H1 (cell line): ENCODE data around the gene BAZ1B. TPM values are rescaled to one million over a fixed set of nuclear protein-coding genes. Genes with fewer than 3 reads are reported as not detected.

Experiments used
- CTCF ChIA-PET: fragments of 300-600 bp; sonication (Branson Sonifier 250); formaldehyde crosslinking; loops from one replicate; lab custom pipeline; 2021; ENCODE audit not compliant: partially characterized antibody; lab: Charles Lee
- POLR2A ChIA-PET: fragments of 300-600 bp; sonication (Branson Sonifier 250); formaldehyde crosslinking; loops from one replicate; lab custom pipeline; 2021; ENCODE audit warnings: inconsistent platforms; ENCODE audit not compliant: partially characterized antibody; lab: Charles Lee
- DNase-seq, 2 experiments: peaks; one replicate each; pipeline versions ENCODE4 v3.0.0 to v3.0.0-alpha.2; 2010 to 2022; ENCODE audit warnings: low spot score in 2 of 2, low read depth in 1 of 2, mixed read lengths in 1 of 2
- FAIRE-seq: peaks from 2 replicates; lab custom pipeline; 2011; peaks lifted over from hg19 to GRCh38; lab: Jason Lieb, UNC
- H2AFZ ChIP-seq: 2 replicates; pipeline ENCODE4 v1.8.1; 2012; ENCODE audit warnings: low read length, inconsistent platforms
- H2AK5ac ChIP-seq: 2 replicates; pipeline ENCODE4 v1.6.1; 2013; ENCODE audit warnings: low read depth, low read length
- H2BK120ac ChIP-seq: replicated peaks from 2 replicates; pipeline ENCODE3; 2013; ENCODE audit warnings: low read depth, low read length, inconsistent platforms
- H2BK12ac ChIP-seq: 2 replicates; pipeline ENCODE4 v1.6.1; 2013; ENCODE audit warnings: low read depth, low read length
- H2BK15ac ChIP-seq: 2 replicates; pipeline ENCODE4 v1.6.1; 2013; ENCODE audit warnings: low read length
- H2BK20ac ChIP-seq: 2 replicates; pipeline ENCODE4 v1.6.1; 2013; ENCODE audit warnings: low read length
- H2BK5ac ChIP-seq: 2 replicates; pipeline ENCODE4 v1.6.1; 2013; ENCODE audit warnings: low read depth, low read length
- H3K14ac ChIP-seq: 2 replicates; pipeline ENCODE4 v1.6.1; 2013; ENCODE audit warnings: inconsistent platforms; ENCODE audit not compliant: insufficient read length
- H3K18ac ChIP-seq: 2 replicates; pipeline ENCODE4 v1.6.1; 2013; ENCODE audit warnings: low read length; ENCODE audit errors: extremely low read depth
- H3K23ac ChIP-seq: 2 replicates; pipeline ENCODE4 v1.6.1; 2013; ENCODE audit warnings: inconsistent platforms; ENCODE audit not compliant: insufficient read length
- H3K23me2 ChIP-seq: 2 replicates; pipeline ENCODE4 v1.6.1; 2013; ENCODE audit warnings: low read depth, low read length
- H3K27ac ChIP-seq: 2 replicates; pipeline ENCODE4 v1.6.1; 2011; ENCODE audit warnings: low read depth, low read length, inconsistent platforms
- H3K27me3 ChIP-seq, 4 experiments: replicated peaks in 1 of 4; 1 replicate in 1 of 4; 2 replicates in 3 of 4; pipeline versions ENCODE4 v1.6.1 to v1.8.1; 2011 to 2013; ENCODE audit warnings: low read length in 3 of 4, mild to moderate bottlenecking in 3 of 4, inconsistent platforms in 2 of 4, mixed read lengths in 2 of 4, moderate library complexity in 1 of 4; ENCODE audit not compliant: control insufficient read depth in 3 of 4, insufficient read depth in 3 of 4; ENCODE audit errors: extremely low read depth in 1 of 4
- H3K36me3 ChIP-seq, 4 experiments: 2 replicates each; pipeline versions ENCODE4 v1.6.1 to v1.8.1; 2011 to 2013; ENCODE audit warnings: mild to moderate bottlenecking in 4 of 4, low read length in 3 of 4, moderate library complexity in 2 of 4, control low read depth in 1 of 4, inconsistent platforms in 1 of 4; ENCODE audit not compliant: insufficient read depth in 4 of 4, control insufficient read depth in 2 of 4
- H3K4ac ChIP-seq: replicated peaks from 2 replicates; pipeline ENCODE3; 2013; ENCODE audit warnings: low read length, low read depth, mixed read lengths, inconsistent platforms; ENCODE audit not compliant: insufficient read length
- H3K4me1 ChIP-seq, 4 experiments: replicated peaks in 1 of 4; 1 replicate in 1 of 4; 2 replicates in 3 of 4; pipeline versions ENCODE4 v1.6.1 to v1.8.1; 2011 to 2013; ENCODE audit warnings: low read length in 3 of 4, inconsistent platforms in 2 of 4, mixed read lengths in 1 of 4; ENCODE audit not compliant: insufficient read depth in 4 of 4, control insufficient read depth in 3 of 4
- H3K4me2 ChIP-seq, 2 experiments: 2 replicates each; pipeline versions ENCODE4 v1.6.1 to v1.8.1; 2011 to 2013; ENCODE audit warnings: low read depth in 2 of 2, low read length in 2 of 2, control low read depth in 1 of 2, inconsistent platforms in 1 of 2, mild to moderate bottlenecking in 1 of 2; ENCODE audit not compliant: insufficient read depth in 1 of 2
- H3K4me3 ChIP-seq, 4 experiments: fragments of 200-600, 300-600 bp in 1 of 4; sonication (generic), shearing (Covaris generic), sonication (Bioruptor Twin) in 1 of 4; 2 replicates each; pipeline versions ENCODE4 v1.5.1 to v1.8.1; 2011 to 2016; ENCODE audit warnings: low read length in 4 of 4, low read depth in 3 of 4, control low read depth in 2 of 4, inconsistent platforms in 2 of 4, mild to moderate bottlenecking in 2 of 4, mixed read lengths in 1 of 4, moderate library complexity in 1 of 4; ENCODE audit not compliant: insufficient read depth in 2 of 4; ENCODE audit errors: extremely low read depth in 1 of 4
- H3K56ac ChIP-seq: replicated peaks from 2 replicates; pipeline ENCODE3; 2013; ENCODE audit warnings: low read depth, mild to moderate bottlenecking, mixed read lengths, low read length, inconsistent platforms; ENCODE audit not compliant: insufficient read length
- H3K79me1 ChIP-seq: 2 replicates; pipeline ENCODE4 v1.6.1; 2013; ENCODE audit warnings: low read depth, low read length, control low read depth
- H3K79me2 ChIP-seq, 2 experiments: 2 replicates each; pipeline versions ENCODE4 v1.6.1 to v1.8.1; 2012 to 2013; ENCODE audit warnings: low read length in 2 of 2, mild to moderate bottlenecking in 2 of 2, inconsistent platforms in 1 of 2; ENCODE audit not compliant: insufficient read depth in 2 of 2, control insufficient read depth in 1 of 2
- H3K9ac ChIP-seq, 4 experiments: replicated peaks in 1 of 4; 1 replicate in 1 of 4; 2 replicates in 3 of 4; pipeline versions ENCODE4 v1.6.1 to v1.8.1; 2011 to 2013; ENCODE audit warnings: low read depth in 3 of 4, low read length in 3 of 4, control low read depth in 2 of 4, mild to moderate bottlenecking in 2 of 4, moderate library complexity in 2 of 4, inconsistent platforms in 1 of 4; ENCODE audit errors: extremely low read depth in 1 of 4
- H3K9me3 ChIP-seq, 2 experiments: 2 replicates each; pipeline versions ENCODE4 v1.6.1 to v1.8.1; 2012 to 2013; ENCODE audit warnings: mild to moderate bottlenecking in 2 of 2, moderate library complexity in 2 of 2, control low read depth in 1 of 2, inconsistent platforms in 1 of 2, low read depth in 1 of 2, low read length in 1 of 2, mixed read lengths in 1 of 2; ENCODE audit not compliant: insufficient read depth in 2 of 2
- H4K20me1 ChIP-seq, 2 experiments: replicated peaks in 1 of 2; 2 replicates each; pipeline versions ENCODE3 to v1.8.1; 2011 to 2013; ENCODE audit warnings: inconsistent platforms in 2 of 2, low read length in 2 of 2, mild to moderate bottlenecking in 1 of 2; ENCODE audit not compliant: insufficient read depth in 2 of 2, control insufficient read depth in 1 of 2
- H4K5ac ChIP-seq: 2 replicates; pipeline ENCODE4 v1.6.1; 2013; ENCODE audit warnings: low read length, low read depth, mixed read lengths, inconsistent platforms; ENCODE audit not compliant: insufficient read length
- H4K8ac ChIP-seq: 2 replicates; pipeline ENCODE4 v1.8.0; 2013; ENCODE audit warnings: mild to moderate bottlenecking, moderate library complexity, low read length, inconsistent platforms; ENCODE audit not compliant: insufficient read depth; ENCODE audit errors: extremely low read depth
- H4K91ac ChIP-seq: replicated peaks from 2 replicates; pipeline ENCODE3; 2013; ENCODE audit warnings: low read length, mixed read lengths, inconsistent platforms; ENCODE audit not compliant: insufficient read length
- GABPA ChIP-seq: IDR thresholded peaks from 2 replicates; pipeline ENCODE4 v1.6.1; 2011; ENCODE audit warnings: mild to moderate bottlenecking, low read length, moderate library complexity, borderline replicate concordance; ENCODE audit not compliant: insufficient read depth
- JUN ChIP-seq: IDR thresholded peaks from 2 replicates; pipeline ENCODE4 v1.6.1; 2011; ENCODE audit warnings: low read depth, mild to moderate bottlenecking, improper control_type of control experiment, low read length
- PHF8 ChIP-seq: fragments of 200-600 bp; sonication (generic); conservative IDR thresholded peaks from 2 replicates; pipeline ENCODE4 v1.7.1; 2012; ENCODE audit warnings: low read depth, mild to moderate bottlenecking, inconsistent platforms, low read length, moderate library complexity
- POLR2AphosphoS5 ChIP-seq: IDR thresholded peaks from 2 replicates; pipeline ENCODE4 v1.6.1; 2011; ENCODE audit warnings: low read depth, low read length
- RNF2 ChIP-seq: fragments of 200-900, 300-1000 bp; sonication (generic); IDR thresholded peaks from 2 replicates; pipeline ENCODE4 v1.7.1; 2016; ENCODE audit warnings: borderline replicate concordance, low read depth, mild to moderate bottlenecking, antibody characterized with exemption, low read length; ENCODE audit not compliant: poor library complexity, severe bottlenecking; ENCODE audit errors: missing control alignments
- SIX5 ChIP-seq: IDR thresholded peaks from 2 replicates; pipeline ENCODE4 v1.6.1; 2011; ENCODE audit warnings: mild to moderate bottlenecking, low read depth, low read length
- SP4 ChIP-seq: IDR thresholded peaks from 2 replicates; pipeline ENCODE4 v1.6.1; 2012; ENCODE audit warnings: low read length, inconsistent platforms
- TAF7 ChIP-seq: optimal IDR thresholded peaks from 2 replicates; pipeline ENCODE3; 2011; ENCODE audit warnings: low read depth, mild to moderate bottlenecking, inconsistent platforms, low read length, moderate library complexity, borderline replicate concordance
- YY1 ChIP-seq: IDR thresholded peaks from 2 replicates; pipeline ENCODE4 v1.6.1; 2011; ENCODE audit warnings: low read depth, mild to moderate bottlenecking, low read length
- ZNF274 ChIP-seq: IDR thresholded peaks from 2 replicates; pipeline ENCODE4 v1.7.0; 2012; ENCODE audit warnings: low read length, borderline replicate concordance; ENCODE audit errors: extremely low read depth
- WGBS, 2 experiments: shearing (Covaris generic) in 1 of 2; methylation state at CpG; one replicate each; pipeline versions ENCODE4 v1.1.6 to v1.1.7; 2013 to 2015; ENCODE audit warnings: low lambda C conversion rate in 2 of 2, mixed read lengths in 2 of 2, inconsistent platforms in 1 of 2, low coverage in 1 of 2, missing lambda C conversion rate in 1 of 2; ENCODE audit not compliant: insufficient replicate concordance in 2 of 2, insufficient coverage in 1 of 2, insufficient read length in 1 of 2; ENCODE audit errors: extremely low coverage in 1 of 2, missing lambda C conversion rate in 1 of 2; 5-methylcytosine and 5-hydroxymethylcytosine counted together
- polyA plus RNA-seq, 7 experiments: library from polyadenylated mRNA; depleted of rRNA in 3 of 7; stranded (reverse) in 5 of 7; unstranded in 2 of 7; fragments of >200 nt in 5 of 7; fragments of 200-250 nt in 2 of 7; gene quantifications; 1 replicate in 5 of 7; 2 replicates in 1 of 7; 4 replicates in 1 of 7; pipeline versions ENCODE4 v1.2.1 to v1.2.3, GENCODE V29; 2011 to 2013; ENCODE audit warnings: missing spikeins in 2 of 7, mixed read lengths in 2 of 7
- total RNA-seq: library from RNA; stranded (reverse); fragmentation: NEBNext Ultra II Directional; extraction: Animal tissue kit (Norgen Biotek cat#: 25700); gene quantifications from 2 replicates; pipeline ENCODE4 v1.2.1, GENCODE V29; 2021
- TF ChIP-seq, protein P1 (sequence below): IDR thresholded peaks from 2 replicates; pipeline ENCODE4 v1.6.1; 2012; ENCODE audit warnings: inconsistent platforms

The BAZ1B gene
- total and polyA plus RNA-seq, 2 of the 8 experiments (the other 6 are each of a cell fraction or from before 2014, with no cell fraction given), result 21.0 to 86.8 TPM

DNA sequence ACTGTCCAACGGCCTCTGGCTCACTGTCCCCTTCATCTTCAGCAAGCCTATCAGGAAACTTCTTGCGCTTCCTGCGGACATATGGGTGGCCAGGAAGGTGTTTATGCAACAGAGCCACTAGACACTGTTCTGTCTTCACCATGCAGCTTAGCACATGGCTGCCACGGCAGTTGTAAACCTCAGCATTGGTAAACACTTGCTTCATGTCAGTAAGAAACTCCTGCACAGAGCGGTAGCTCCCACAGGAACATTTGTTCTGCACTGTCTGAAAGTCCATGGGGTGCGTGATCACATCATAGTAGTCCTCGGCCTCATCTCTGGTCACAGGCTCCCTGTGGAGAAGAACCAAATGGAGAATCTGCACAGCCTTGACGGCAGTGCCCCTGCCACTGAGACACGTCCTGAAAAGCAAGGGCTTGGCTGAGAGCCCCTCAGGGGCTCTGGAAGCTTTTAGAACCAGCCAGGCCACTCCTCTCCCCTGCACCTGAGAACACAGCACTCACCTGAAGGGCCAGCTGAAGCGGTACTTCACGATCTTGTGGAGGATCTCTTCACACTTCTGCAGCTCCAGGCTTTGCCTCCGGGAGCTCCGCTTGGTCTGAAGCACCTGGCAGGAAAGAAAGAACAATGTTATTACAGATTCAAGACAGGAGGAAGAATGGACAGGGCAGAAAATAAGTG, 79.7 kb downstream of the BAZ1B start:
- ChIA-PET CTCF (interaction anchor here (0.6 to 3.6 kb wide), 3 partner anchors 10 to 118 kb away, joined by 3 to 26 read pairs (median 4); no protein-coding TSS in a partner anchor), POLR2A (interaction anchor here (1.4 kb wide), 1 partner anchor 79 kb away, joined by 4 read pairs; the partner anchor contains the start of gene BAZ1B)
- Histone ChIP-seq H2BK120ac (no peak overlapping the region), H3K4me2 (no peak overlapping the region), H3K79me2 (no peaks in the 10 kb centered on the region), H3K27ac (no peak overlapping the region), H2BK5ac (no peak overlapping the region; the same call in 1 of the 2 replicates), H3K23ac (no peak overlapping the region), H2BK12ac (no peak overlapping the region), H3K27me3 (no peaks in the 10 kb centered on the region), H3K18ac (no peak overlapping the region), H4K5ac (no peak overlapping the region), H3K36me3 (peaks cover 50 to 78% (median 59%) of the 10 kb centered on the region in 4 experiments), H4K8ac (no peak overlapping the region), H3K9me3 (no peaks in the 10 kb centered on the region), H2BK15ac (no peak overlapping the region), H4K91ac (no peak overlapping the region), H3K79me1 (no peaks in the 10 kb centered on the region), H3K4ac (no peak overlapping the region), H3K56ac (no peak overlapping the region), H4K20me1 (peaks cover 2 to 13% of the 10 kb centered on the region in 2 experiments), H3K23me2 (no peaks in the 10 kb centered on the region; the same call in 1 of the 2 replicates), H2AFZ (no peak overlapping the region), H3K9ac (no peak overlapping the region), H3K14ac (no peak overlapping the region), H2BK20ac (no peak overlapping the region), H2AK5ac (no peak overlapping the region), H3K4me1 (no peaks in the 10 kb centered on the region), H3K4me3 (no peak overlapping the region)
- FAIRE-seq (no peak), DNase-seq (no peak)
- WGBS, 2 experiments, result 87% methylated on average over 13 of the region's 13 CpGs; no CpG with 5 or more reads in 1 of the 2 experiments
- TF ChIP-seq GABPA, result no peak
- TF ChIP-seq POLR2AphosphoS5, result no peak
- no peak for TF ChIP-seq PHF8
- TF ChIP-seq YY1, result no peak
- no peak for TF ChIP-seq TAF7
- TF ChIP-seq, protein P1, sequence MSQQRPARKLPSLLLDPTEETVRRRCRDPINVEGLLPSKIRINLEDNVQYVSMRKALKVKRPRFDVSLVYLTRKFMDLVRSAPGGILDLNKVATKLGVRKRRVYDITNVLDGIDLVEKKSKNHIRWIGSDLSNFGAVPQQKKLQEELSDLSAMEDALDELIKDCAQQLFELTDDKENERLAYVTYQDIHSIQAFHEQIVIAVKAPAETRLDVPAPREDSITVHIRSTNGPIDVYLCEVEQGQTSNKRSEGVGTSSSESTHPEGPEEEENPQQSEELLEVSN, result no peak
- no peak for TF ChIP-seq RNF2
- TF ChIP-seq JUN, result no peak
- TF ChIP-seq SIX5, result no peak
- TF ChIP-seq ZNF274, result no peak
- TF ChIP-seq SP4, result no peak
